GM23338 (cell line): ENCODE measurements around the gene JUNB.

Source experiments
- CREB1 ChIP-seq: fragments of 250-450 bp; sonication (Bioruptor Pico); IDR thresholded peaks from 2 replicates; pipeline ENCODE4 v1.5.0; 2020; ENCODE audit warnings: low read depth, mild to moderate bottlenecking, moderate library complexity
- CTCF ChIP-seq, 2 experiments: fragments of 200-600 bp in 1 of 2; sonication (generic) in 1 of 2; conservative IDR thresholded peaks; 2 replicates each; pipeline versions ENCODE4 v1.5.1 to v1.6.1; 2016 to 2017; ENCODE audit warnings: antibody characterized with exemption in 2 of 2, low read depth in 2 of 2, mild to moderate bottlenecking in 2 of 2, moderate library complexity in 1 of 2
- ETS1 ChIP-seq: IDR thresholded peaks from 2 replicates; pipeline ENCODE4 v1.6.1; 2016; ENCODE audit warnings: antibody characterized with exemption
- EZH2 ChIP-seq: fragments of 200-600 bp; sonication (generic); IDR thresholded peaks from one replicate; pipeline ENCODE4 v1.8.0; 2017; ENCODE audit warnings: antibody characterized with exemption, mild to moderate bottlenecking, low read depth; ENCODE audit not compliant: unreplicated experiment
- EZH2phosphoT487 ChIP-seq: fragments of 200-600 bp; sonication (generic); IDR thresholded peaks from one replicate; pipeline ENCODE4 v1.8.1; 2018; ENCODE audit warnings: antibody characterized with exemption; ENCODE audit not compliant: unreplicated experiment
- JUNB ChIP-seq: IDR thresholded peaks from one replicate; pipeline ENCODE4 v1.6.1; 2016; ENCODE audit warnings: antibody characterized with exemption; ENCODE audit not compliant: unreplicated experiment
- NANOG ChIP-seq: IDR thresholded peaks from 2 replicates; pipeline ENCODE4 v1.6.1; 2016; ENCODE audit warnings: antibody characterized with exemption, borderline replicate concordance
- POLR2AphosphoS5 ChIP-seq: IDR thresholded peaks from 2 replicates; pipeline ENCODE4 v1.6.1; 2016; ENCODE audit warnings: antibody characterized with exemption, low read depth
- REST ChIP-seq: IDR thresholded peaks from one replicate; pipeline ENCODE4 v1.6.1; 2018; ENCODE audit warnings: antibody characterized with exemption; ENCODE audit not compliant: unreplicated experiment
- ZNF114 ChIP-seq: fragments of 250-450 bp; sonication (Bioruptor Pico); IDR thresholded peaks from 2 replicates; pipeline ENCODE4 v1.5.0; 2020; ENCODE audit warnings: mild to moderate bottlenecking, moderate library complexity
- ZNF331 ChIP-seq: fragments of 250-450 bp; sonication (Bioruptor Pico); IDR thresholded peaks from 2 replicates; pipeline ENCODE4 v1.5.0; 2020; ENCODE audit warnings: low read depth, mild to moderate bottlenecking, moderate library complexity
- ZNF462 ChIP-seq: fragments of 250-450 bp; sonication (Bioruptor Pico); IDR thresholded peaks from 2 replicates; pipeline ENCODE4 v1.5.0; 2020; ENCODE audit warnings: mild to moderate bottlenecking, moderate library complexity

- TF ChIP-seq CTCF (conservative IDR thresholded peaks at IDR 0.05; ENCODE audit: low read depth in 2 of 2): no peak
- no peak for TF ChIP-seq ZNF462 (CRISPR knock-in tag)
- no peak for TF ChIP-seq EZH2phosphoT487
- TF ChIP-seq POLR2AphosphoS5: no peak
- TF ChIP-seq ZNF114 (CRISPR knock-in tag): no peak
- peak; percentile 32 for TF ChIP-seq EZH2
- no peak for TF ChIP-seq ETS1
- TF ChIP-seq REST: no peak
- no peak for TF ChIP-seq NANOG
- no peak for TF ChIP-seq CREB1 (CRISPR knock-in tag)
- no peak for TF ChIP-seq JUNB
- no peak for TF ChIP-seq ZNF331
Measured at GRCh38 chr19:12789098-12789903, 2.0 kb upstream of the JUNB start.
